Gastrocnemius medialis (tissue), 4 donors: ENCODE measurements around the gene VPS35L.

Source experiments
- POLR2A ChIP-seq, 2 donors: fragments of 450-650 bp; IDR thresholded peaks; one replicate each; pipeline ENCODE4 v1.6.1; 2017; ENCODE audit warnings: antibody characterized with exemption in 2 of 2, mild to moderate bottlenecking in 2 of 2, moderate library complexity in 2 of 2
- TF ChIP-seq, protein P1 (sequence below), 5 experiments: fragments of 450-650 bp in 3 of 5; fragments of 200-600 bp in 2 of 5; sonication (generic) in 2 of 5; IDR thresholded peaks in 4 of 5; conservative IDR thresholded peaks in 1 of 5; 1 replicate in 4 of 5; 2 replicates in 1 of 5; pipeline ENCODE4 v1.5.1; 2016 to 2019; ENCODE audit warnings: antibody characterized with exemption in 5 of 5, mild to moderate bottlenecking in 3 of 5, moderate library complexity in 3 of 5

DNA sequence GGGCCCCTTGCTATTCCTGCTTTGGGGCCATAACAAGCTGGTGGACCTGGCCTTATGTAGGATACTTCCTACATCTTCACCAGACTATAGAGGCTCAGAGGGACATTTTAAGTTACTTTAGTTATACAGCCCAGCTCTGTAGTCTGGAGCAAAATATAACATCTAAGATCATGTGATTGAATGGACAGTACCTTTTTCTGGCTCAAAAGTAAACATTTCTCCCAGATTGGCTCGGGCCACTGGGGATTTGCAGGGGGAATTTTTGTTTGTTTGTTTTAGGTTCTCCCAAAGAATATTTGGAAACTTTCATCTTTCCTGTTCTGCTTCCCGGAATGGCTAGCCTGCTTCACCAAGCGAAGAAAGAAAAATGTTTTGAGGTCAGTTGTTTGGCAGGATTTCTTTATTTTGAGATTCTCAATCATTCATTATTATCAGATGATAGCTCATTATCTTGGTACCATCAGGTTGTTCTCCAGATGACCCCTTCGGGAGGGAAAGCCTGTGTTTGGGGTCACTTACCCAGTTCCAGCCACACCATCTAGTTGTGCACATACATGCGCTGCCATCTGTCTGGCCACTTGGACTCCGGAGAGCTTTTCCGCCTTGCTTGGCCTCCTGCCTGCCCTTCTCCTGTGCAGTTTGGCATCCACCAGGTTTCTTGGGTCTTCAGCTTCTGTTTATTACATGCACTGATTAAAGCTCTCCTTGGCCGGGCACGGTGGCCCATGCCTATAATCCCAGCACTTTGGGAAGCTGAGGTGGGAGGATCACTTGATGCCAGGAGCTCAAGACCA is 179.8 kb downstream of the VPS35L start:
- TF ChIP-seq, protein P1, sequence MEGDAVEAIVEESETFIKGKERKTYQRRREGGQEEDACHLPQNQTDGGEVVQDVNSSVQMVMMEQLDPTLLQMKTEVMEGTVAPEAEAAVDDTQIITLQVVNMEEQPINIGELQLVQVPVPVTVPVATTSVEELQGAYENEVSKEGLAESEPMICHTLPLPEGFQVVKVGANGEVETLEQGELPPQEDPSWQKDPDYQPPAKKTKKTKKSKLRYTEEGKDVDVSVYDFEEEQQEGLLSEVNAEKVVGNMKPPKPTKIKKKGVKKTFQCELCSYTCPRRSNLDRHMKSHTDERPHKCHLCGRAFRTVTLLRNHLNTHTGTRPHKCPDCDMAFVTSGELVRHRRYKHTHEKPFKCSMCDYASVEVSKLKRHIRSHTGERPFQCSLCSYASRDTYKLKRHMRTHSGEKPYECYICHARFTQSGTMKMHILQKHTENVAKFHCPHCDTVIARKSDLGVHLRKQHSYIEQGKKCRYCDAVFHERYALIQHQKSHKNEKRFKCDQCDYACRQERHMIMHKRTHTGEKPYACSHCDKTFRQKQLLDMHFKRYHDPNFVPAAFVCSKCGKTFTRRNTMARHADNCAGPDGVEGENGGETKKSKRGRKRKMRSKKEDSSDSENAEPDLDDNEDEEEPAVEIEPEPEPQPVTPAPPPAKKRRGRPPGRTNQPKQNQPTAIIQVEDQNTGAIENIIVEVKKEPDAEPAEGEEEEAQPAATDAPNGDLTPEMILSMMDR (IDR thresholded peaks at IDR 0.05 in 4 of 5, conservative IDR thresholded peaks at IDR 0.05 in 1 of 5), result no peak
- no peak for TF ChIP-seq POLR2A (IDR thresholded peaks at IDR 0.05)
